Effector CD8-positive, alpha-beta T cell (primary cell): ENCODE results near the gene HMGB4.

Experiments
- DNase-seq: peaks from one replicate; lab custom pipeline; 2025; lab: John Stamatoyannopoulos, UW

Gene HMGB4

GRCh38 chr1:33898406-33898805 is 34.5 kb downstream of the HMGB4 start:
- DNase-seq: no peak

GRCh38 chr1:33898881-33899280 is 35.0 kb downstream of the HMGB4 start:
- DNase-seq: no peak

- no peak for DNase-seq
Observed at GRCh38 chr1:33899746-33900145, 35.9 kb downstream of the HMGB4 start.

GRCh38 chr1:33902486-33903209 is 38.8 kb downstream of the HMGB4 start:
- no peak for DNase-seq

GRCh38 chr1:33903210-33903589 is 39.3 kb downstream of the HMGB4 start:
- no peak for DNase-seq

- DNase-seq: no peak
Observed at GRCh38 chr1:33905241-33905640, 41.4 kb downstream of the HMGB4 start.

GRCh38 chr1:33906156-33906555 is 42.3 kb downstream of the HMGB4 start:
- DNase-seq: no peak

GRCh38 chr1:33908324-33908956 is 44.6 kb downstream of the HMGB4 start:
- no peak for DNase-seq
